HepG2 (cell line): ENCODE results near the gene STARD10. TPM values are rescaled to one million over a fixed set of nuclear protein-coding genes. Genes with fewer than 3 reads are reported as not detected.
A peak's percentile ranks its signal among the peaks of the same experiment; 100 is the strongest.

Experiments
- ATAC-seq: fragments of 200-7000 bp; cut with Tn5 transposase; 3 replicates; pipeline ENCODE4 v1.9.1; 2020; ENCODE audit warnings: mild to moderate bottlenecking, moderate library complexity
- Bru-seq: library from RNA; stranded (reverse); fragments of 400-500 nt; gene quantifications from one replicate; lab custom pipeline; 2021; lab: Mats Ljungman, UMichigan
- BruChase-seq, 2 experiments: library from RNA; stranded (reverse); fragments of 400-500 nt; gene quantifications; one replicate each; lab custom pipeline; 2021; lab: Mats Ljungman, UMichigan
- BruUV-seq: library from RNA; stranded (reverse); fragments of 400-500 nt; replicated peaks from 2 replicates; lab custom pipeline; 2021; lab: Mats Ljungman, UMichigan
- CTCF ChIA-PET: fragments of 300-600 bp; formaldehyde crosslinking; extraction: SDS; loops from one replicate; lab custom pipeline; 2021; ENCODE audit warnings: low total read pairs, inconsistent platforms, low intra/inter-chr PET ratio; lab: Yijun Ruan, JAX
- POLR2A ChIA-PET: fragments of 350-600 bp; sonication (Branson Sonifier 250); formaldehyde crosslinking; loops from one replicate; lab custom pipeline; 2020; ENCODE audit warnings: antibody characterized with exemption, inconsistent platforms; lab: Yijun Ruan, JAX
- DNase-seq: peaks from one replicate; pipeline ENCODE4 v3.0.0-alpha.2; 2015; ENCODE audit warnings: low spot score
- FAIRE-seq: peaks from 3 replicates; lab custom pipeline; 2011; peaks lifted over from hg19 to GRCh38; lab: Jason Lieb, UNC
- H2AFZ ChIP-seq: one replicate; pipeline ENCODE4 v1.6.1; 2011; ENCODE audit warnings: low read length, inconsistent platforms
- H3K27ac ChIP-seq: fragments of 300-600 bp; 3 replicates; pipeline ENCODE4 v1.8.0; 2011; ENCODE audit warnings: mixed run types, mild to moderate bottlenecking, mixed read lengths, low read length, inconsistent platforms; ENCODE audit not compliant: insufficient read depth; ENCODE audit errors: extremely low read length
- H3K27me3 ChIP-seq, 2 experiments: fragments of 200-600 bp in 1 of 2; 2 replicates in 1 of 2; 3 replicates in 1 of 2; pipeline versions ENCODE4 v1.6.0 to v1.8.0; 2011; ENCODE audit warnings: low read length in 2 of 2, mild to moderate bottlenecking in 2 of 2, moderate library complexity in 2 of 2, inconsistent platforms in 1 of 2; ENCODE audit not compliant: insufficient read depth in 2 of 2, control insufficient read depth in 1 of 2
- H3K36me3 ChIP-seq, 2 experiments: fragments of 200-600 bp in 1 of 2; replicated peaks in 1 of 2; 2 replicates in 1 of 2; 3 replicates in 1 of 2; pipeline versions ENCODE4 v1.5.1 to v1.8.0; 2011; ENCODE audit warnings: low read length in 2 of 2, inconsistent platforms in 1 of 2; ENCODE audit not compliant: insufficient read depth in 2 of 2, control insufficient read depth in 1 of 2
- H3K4me1 ChIP-seq: 2 replicates; pipeline ENCODE4 v1.5.1; 2012; ENCODE audit warnings: low read length, inconsistent platforms; ENCODE audit not compliant: insufficient read depth
- H3K4me2 ChIP-seq: 2 replicates; pipeline ENCODE4 v1.6.0; 2011; ENCODE audit warnings: low read depth, low read length, inconsistent platforms
- H3K4me3 ChIP-seq, 3 experiments: fragments of 200-600 bp in 1 of 3; sonication (generic), shearing (Covaris generic) in 1 of 3; replicated peaks in 1 of 3; 2 replicates each; pipeline ENCODE4 v1.5.1; 2011 to 2016; ENCODE audit warnings: low read length in 3 of 3, inconsistent platforms in 2 of 3, low read depth in 2 of 3, mild to moderate bottlenecking in 2 of 3, control low read depth in 1 of 3, mixed read lengths in 1 of 3; ENCODE audit not compliant: insufficient read depth in 1 of 3
- H3K79me2 ChIP-seq: one replicate; pipeline ENCODE4 v1.6.1; 2011; ENCODE audit warnings: low read length, inconsistent platforms; ENCODE audit not compliant: insufficient read depth
- H3K9ac ChIP-seq: 2 replicates; pipeline ENCODE4 v1.6.0; 2011; ENCODE audit warnings: mild to moderate bottlenecking, low read depth, low read length, inconsistent platforms; ENCODE audit not compliant: insufficient read depth
- H3K9me3 ChIP-seq: 2 replicates; pipeline ENCODE4 v1.5.1; 2012; ENCODE audit warnings: mild to moderate bottlenecking, low read length
- H4K20me1 ChIP-seq: 2 replicates; pipeline ENCODE4 v1.6.0; 2011; ENCODE audit warnings: inconsistent platforms, mild to moderate bottlenecking, low read length, moderate library complexity; ENCODE audit not compliant: insufficient read depth
- BRD4 ChIP-seq: sonication (generic); formaldehyde crosslinking; IDR thresholded peaks from 2 replicates; pipeline ENCODE4 v1.4.0; 2020; ENCODE audit warnings: missing genetic modification reagents
- CHCHD3 ChIP-seq: sonication (generic); formaldehyde crosslinking; IDR thresholded peaks from 2 replicates; pipeline ENCODE4 v1.8.0; 2022; ENCODE audit warnings: mild to moderate bottlenecking, missing genetic modification reagents, moderate library complexity
- FOXA1 ChIP-seq, 2 experiments: fragments of 450-650 bp in 1 of 2; sonication (generic) in 1 of 2; formaldehyde crosslinking in 1 of 2; IDR thresholded peaks; 2 replicates each; pipeline versions ENCODE4 v1.4.0 to v1.6.1; 2016 to 2020; ENCODE audit warnings: missing genetic modification reagents in 1 of 2
- GLMP ChIP-seq: sonication (generic); formaldehyde crosslinking; IDR thresholded peaks from 2 replicates; pipeline ENCODE4 v1.9.0; 2021; ENCODE audit warnings: missing genetic modification reagents, mild to moderate bottlenecking, borderline replicate concordance
- NR3C1 ChIP-seq: sonication (generic); formaldehyde crosslinking; IDR thresholded peaks from 2 replicates; pipeline ENCODE4 v1.4.0; 2020; ENCODE audit warnings: missing genetic modification reagents
- RFX5 ChIP-seq: IDR thresholded peaks from 2 replicates; pipeline ENCODE4 v1.6.1; 2011; ENCODE audit warnings: low read depth, low read length, improper control_type of control experiment
- SALL2 ChIP-seq: sonication (generic); formaldehyde crosslinking; IDR thresholded peaks from 2 replicates; pipeline ENCODE4 v1.8.1; 2023; ENCODE audit warnings: mild to moderate bottlenecking, missing genetic modification reagents, inconsistent platforms
- TMF1 ChIP-seq: sonication (generic); formaldehyde crosslinking; IDR thresholded peaks from 2 replicates; pipeline ENCODE4 v1.8.1; 2022; ENCODE audit warnings: low read depth, missing genetic modification reagents
- ZBTB10 ChIP-seq: sonication (generic); formaldehyde crosslinking; IDR thresholded peaks from 2 replicates; pipeline ENCODE4 v1.4.0; 2020; ENCODE audit warnings: missing genetic modification reagents, borderline replicate concordance
- ZNF260 ChIP-seq: sonication (generic); formaldehyde crosslinking; IDR thresholded peaks from 2 replicates; pipeline ENCODE4 v1.4.0; 2020; ENCODE audit warnings: missing genetic modification reagents, low read depth, mild to moderate bottlenecking, borderline replicate concordance
- ZNF607 ChIP-seq: sonication (generic); formaldehyde crosslinking; IDR thresholded peaks from 2 replicates; pipeline ENCODE4 v1.5.1; 2020; ENCODE audit warnings: missing genetic modification reagents, mild to moderate bottlenecking, borderline replicate concordance
- WGBS: methylation state at CpG from one replicate; pipeline ENCODE4 v1.1.6; 2017; ENCODE audit warnings: low lambda C conversion rate; 5-methylcytosine and 5-hydroxymethylcytosine counted together
- in situ Hi-C: cut with HindIII; loops from 2 replicates; pipeline ENCODE4 v1.10.0; 2017; ENCODE audit warnings: low pct_unique_long_range_greater_than_20kb; ENCODE audit not compliant: extremely low pct_ligation_motif_present
- intact Hi-C: fragments of 100-400 bp; cut with micrococcal nuclease; formaldehyde crosslinking; loops from one replicate; pipeline ENCODE4 v1.10.0; 2022; ENCODE audit not compliant: unreplicated experiment
- long read RNA-seq, 2 experiments: library from RNA in 1 of 2; library from polyadenylated mRNA in 1 of 2; stranded (forward) in 1 of 2; unstranded in 1 of 2; transcript quantifications; one replicate each; pipeline ENCODE4 v2.0.0, GENCODE V29; 2019 to 2022
- polyA minus RNA-seq, 3 experiments: library from RNA; depleted of rRNA, polyadenylated mRNA; stranded (reverse); fragments of >200 nt; gene quantifications; 2 replicates each; pipeline ENCODE4 v1.2.3, GENCODE V29; 2011; ENCODE audit warnings: low replicate concordance in 1 of 3
- polyA plus RNA-seq, 8 experiments: library from polyadenylated mRNA; depleted of rRNA in 3 of 8; stranded (reverse) in 7 of 8; unstranded in 1 of 8; fragments of >200 nt; fragmentation: Illumina TruSeq in 4 of 8; extraction: Trizol in 4 of 8; gene quantifications; 2 replicates each; pipeline versions ENCODE4 v1.2.1 to v1.2.3, GENCODE V29; 2011 to 2016; ENCODE audit warnings: low read depth in 4 of 8, missing spikeins in 1 of 8, mixed read lengths in 1 of 8; ENCODE audit not compliant: insufficient read depth in 1 of 8
- total RNA-seq, 5 experiments: library from RNA; depleted of rRNA; stranded (reverse); fragments of >200 nt; fragmentation: Illumina TruSeq; extraction: Trizol; gene quantifications; 2 replicates each; pipeline ENCODE4 v1.2.3, GENCODE V29; 2016; ENCODE audit warnings: low read depth in 1 of 5

Gene STARD10
- 248 and 341 TPM in 2 replicates for total RNA-seq (2016; rRNA removed; fragmentation: Illumina TruSeq; extraction: Trizol)
- 1,658 and 1,675 TPM in 2 replicates for total RNA-seq (2016; cell fraction: cytosol; rRNA removed; fragmentation: Illumina TruSeq; extraction: Trizol; ENCODE audit: low read depth)
- total RNA-seq (2016; cell fraction: insoluble cytoplasmic fraction; rRNA removed; fragmentation: Illumina TruSeq; extraction: Trizol), result 231 and 367 TPM in 2 replicates
- total RNA-seq (2016; cell fraction: membrane; rRNA removed; fragmentation: Illumina TruSeq; extraction: Trizol), result 1,130 and 1,245 TPM in 2 replicates
- total RNA-seq (2016; cell fraction: nucleus; rRNA removed; fragmentation: Illumina TruSeq; extraction: Trizol), result 138 and 147 TPM in 2 replicates
- 260 and 311 TPM in 2 replicates for polyA plus RNA-seq (2011; rRNA removed)
- 248 and 317 TPM in 2 replicates for polyA plus RNA-seq (2011; cell fraction: cytosol; rRNA removed)
- polyA plus RNA-seq (2011; cell fraction: nucleus; rRNA removed), result 146 and 149 TPM in 2 replicates
- 146 and 179 TPM in 2 replicates for polyA plus RNA-seq (2012)
- 2,121 and 2,355 TPM in 2 replicates for polyA plus RNA-seq (2016; cell fraction: cytosol; fragmentation: Illumina TruSeq; extraction: Trizol; ENCODE audit: low read depth)
- 324 and 400 TPM in 2 replicates for polyA plus RNA-seq (2016; cell fraction: insoluble cytoplasmic fraction; fragmentation: Illumina TruSeq; extraction: Trizol; ENCODE audit: low read depth)
- polyA plus RNA-seq (2016; cell fraction: membrane; fragmentation: Illumina TruSeq; extraction: Trizol; ENCODE audit: low read depth), result 1,491 and 1,549 TPM in 2 replicates
- 357 and 378 TPM in 2 replicates for polyA plus RNA-seq (2016; cell fraction: nucleus; fragmentation: Illumina TruSeq; extraction: Trizol; ENCODE audit: insufficient read depth, low read depth)
- polyA minus RNA-seq (2011; rRNA and poly(A)+ RNA removed; ENCODE audit: low replicate concordance), result 15.4 and 222 TPM in 2 replicates
- 77.0 and 88.8 TPM in 2 replicates for polyA minus RNA-seq (2011; cell fraction: cytosol; rRNA and poly(A)+ RNA removed)
- polyA minus RNA-seq (2011; cell fraction: nucleus; rRNA and poly(A)+ RNA removed), result 41.4 and 44.8 TPM in 2 replicates
- percentile 92 among the genes with signal in this experiment for Bru-seq, nascent RNA
- percentile 98 among the genes with signal in this experiment for BruChase-seq, experiment 1, labeled RNA remaining after a 6-hour chase
- percentile 95 among the genes with signal in this experiment for BruChase-seq, experiment 2, labeled RNA remaining after a 2-hour chase
- long read RNA-seq, experiment 1, transcript STARD10-217 (3 exons, 506 nt), result minor isoform, 9 of 220 reads
- long read RNA-seq, experiment 1, transcript STARD10-210 (7 exons, 1,100 nt), result major isoform, 150 of 220 reads
- long read RNA-seq, experiment 1, partial matches to known transcripts, result 39 of 220 reads
- long read RNA-seq, experiment 1, other reads (novel, unspliced or antisense), result 20 of 220 reads
- long read RNA-seq, experiment 2, transcript STARD10-204 (2 exons, 526 nt), result minor isoform, 6 of 428 reads
- long read RNA-seq, experiment 2, transcript STARD10-217 (3 exons, 506 nt), result minor isoform, 7 of 428 reads
- long read RNA-seq, experiment 2, transcript STARD10-210 (7 exons, 1,100 nt), result major isoform, 327 of 428 reads
- long read RNA-seq, experiment 2, partial matches to known transcripts, result 33 of 428 reads
- long read RNA-seq, experiment 2, other reads (novel, unspliced or antisense), result 47 of 428 reads

GRCh38 chr11:72793425-72794367 is at the start of gene STARD10:
TSS of gene STARD10 (minus strand) at chr11:72794047. CDS start at chr11:72781181, 12,866 bp downstream.
- H3K27ac ChIP-seq, result peak within 1 kb of the TSS; percentile 65
- WGBS, result 1% methylated on average over 32 of the region's 55 CpGs
- peak; percentile 87 for ATAC-seq
- in situ Hi-C loops, result loop anchor here (5.0 kb wide), 1 partner anchor 41 kb away; the partner anchor contains the start of gene ARAP1
- H3K4me2 ChIP-seq, result peak within 1 kb of the TSS; percentile 95
- no peaks in the 10 kb centered on the region for H3K36me3 ChIP-seq
- ChIA-PET POLR2A (interaction anchor here (0.6 to 3.9 kb wide), 17 partner anchors 9 to 384 kb away, joined by 3 to 103 read pairs (median 4); no protein-coding TSS in a partner anchor), CTCF (interaction anchor here (1.4 to 2.9 kb wide), 5 partner anchors 11 to 68 kb away, joined by 6 to 27 read pairs (median 7); no protein-coding TSS in a partner anchor)
- FAIRE-seq, result peak; percentile 83
- peak within 1 kb of the TSS; percentile 71 to 80 (median 76) for H3K4me3 ChIP-seq
- H3K9me3 ChIP-seq, result no peaks in the 10 kb centered on the region
- intact Hi-C loops, result loop anchor here (1.0 to 2.0 kb wide), 4 partner anchors 19 to 68 kb away; no protein-coding TSS in a partner anchor
- H3K4me1 ChIP-seq, result peaks cover 55% of the 10 kb centered on the region
- H3K79me2 ChIP-seq, result no peaks in the 10 kb centered on the region
- peak; percentile 90 for DNase-seq
- no peaks in the 10 kb centered on the region for H3K27me3 ChIP-seq
- H4K20me1 ChIP-seq, result no peaks in the 10 kb centered on the region
- TSS peak; percentile 83 for BruUV-seq
- peak within 1 kb of the TSS; percentile 60 for H3K9ac ChIP-seq
- peak within 1 kb of the TSS; percentile 43 for H2AFZ ChIP-seq
- TF ChIP-seq SALL2 (CRISPR knock-in tag) (peak; percentile 37; the same call in 1 of the 2 replicates), ZBTB10 (CRISPR knock-in tag) (no peak), FOXA1 (IDR thresholded peaks at IDR 0.05) (no peak), FOXA1 (CRISPR knock-in tag; IDR thresholded peaks at IDR 0.05) (peak; percentile 92), RFX5 (no peak), TMF1 (CRISPR knock-in tag) (no peak), BRD4 (CRISPR knock-in tag) (no peak), ZNF607 (peak; percentile 76; the same call in 1 of the 2 replicates), NR3C1 (CRISPR knock-in tag) (no peak), CHCHD3 (CRISPR knock-in tag) (no peak), ZNF260 (CRISPR knock-in tag) (no peak), GLMP (CRISPR knock-in tag) (no peak)
